ENCODE measurements around the gene OTOG.

Gene OTOG

DNA sequence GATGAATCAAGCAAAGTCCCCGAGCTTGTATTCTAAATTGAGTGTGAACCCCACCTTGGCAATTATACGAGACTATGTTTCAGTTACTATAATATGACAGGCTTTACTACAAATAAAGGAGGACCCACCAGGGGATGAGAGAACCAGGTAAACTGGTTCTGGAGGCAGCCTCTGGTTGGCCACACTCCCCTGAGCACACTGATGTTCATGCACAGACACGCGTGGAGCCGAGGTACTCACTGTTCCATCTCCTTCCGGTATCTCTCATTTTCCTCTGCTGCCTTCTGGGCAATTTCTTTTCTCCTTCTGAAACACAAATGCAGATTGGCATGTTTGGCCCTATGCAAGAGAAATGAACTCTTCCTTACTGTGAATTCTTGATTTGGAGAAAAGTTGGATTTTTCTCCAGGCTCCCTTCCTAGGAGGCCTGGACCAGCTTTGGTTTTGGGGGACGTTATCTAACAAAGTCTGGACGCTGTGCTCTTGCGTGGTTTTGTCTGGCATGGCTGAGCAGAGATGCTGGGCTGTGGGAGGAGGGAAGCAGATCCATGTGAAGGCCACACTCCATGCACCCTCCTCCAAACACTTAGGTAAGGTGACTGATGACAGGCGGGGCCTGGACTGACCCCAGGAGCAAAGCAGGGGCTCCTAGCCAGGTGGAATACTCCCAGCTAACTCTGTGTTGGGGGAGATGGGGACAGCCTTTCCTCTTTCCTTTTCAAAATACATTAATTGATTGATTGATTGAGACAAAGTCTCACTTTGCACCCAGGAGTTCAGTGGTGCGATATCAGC lies 25.8 kb upstream of the OTOG start:
- DNase-seq: no peak

DNA sequence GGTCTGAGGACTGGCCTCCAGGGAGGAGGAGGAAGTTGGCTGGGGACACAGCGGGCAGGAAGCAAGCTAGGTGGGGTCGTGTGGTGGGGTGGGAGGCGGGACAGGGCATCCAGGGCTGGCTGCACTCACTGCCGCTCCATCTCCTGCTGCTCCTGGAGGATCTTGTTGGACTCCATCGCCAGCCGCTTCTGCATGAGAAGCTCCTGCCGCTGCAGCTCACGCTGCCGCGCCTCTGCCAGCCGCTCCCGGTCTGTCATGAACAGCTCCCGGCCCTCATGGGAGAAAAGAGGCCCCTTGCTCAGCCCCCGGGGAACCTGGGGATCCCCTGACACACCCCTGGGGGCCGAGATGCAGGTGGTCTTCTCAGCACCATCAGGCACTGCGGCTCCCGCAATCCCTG lies 24.4 kb upstream of the OTOG start:
- no peak for DNase-seq

DNA sequence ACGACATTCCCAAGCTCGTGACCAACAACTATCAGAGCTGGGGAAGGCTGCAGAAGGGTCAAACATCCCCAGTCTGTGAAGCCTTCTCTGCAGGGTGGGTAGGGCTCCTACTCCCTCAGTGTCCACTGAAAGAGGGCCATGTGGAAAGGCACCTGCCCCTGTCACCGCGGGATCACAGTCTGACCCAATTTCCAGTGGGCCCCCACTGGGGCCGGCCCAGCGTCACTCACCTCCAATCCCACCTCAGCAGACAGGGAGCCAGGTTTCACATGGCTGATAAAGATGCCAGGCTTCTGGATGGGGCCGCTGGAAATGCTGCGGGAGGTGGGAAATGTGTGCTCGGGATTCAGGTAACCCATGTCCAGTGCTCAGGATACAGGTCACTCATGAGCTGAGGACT lies 22.8 kb upstream of the OTOG start:
- no peak for DNase-seq

DNA sequence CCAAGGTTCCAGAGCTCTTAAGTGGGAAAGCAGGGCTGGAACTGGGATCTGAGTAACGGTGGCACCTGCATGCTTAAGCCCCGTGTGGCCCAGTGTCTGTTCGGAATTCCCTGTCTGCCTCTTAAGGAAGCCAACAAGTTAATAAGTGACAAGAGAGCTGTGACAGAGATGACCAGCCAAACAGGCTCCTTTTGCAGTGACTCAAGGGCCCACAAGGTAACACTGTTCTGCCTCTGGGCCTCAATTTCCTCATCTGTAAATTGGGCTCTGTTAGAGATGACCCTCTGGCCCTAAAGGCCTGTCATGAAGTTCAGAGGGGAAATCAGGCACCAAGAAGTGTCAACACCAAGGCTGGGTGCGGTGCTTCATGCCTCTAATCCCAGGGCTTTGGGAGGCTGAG lies 21.5 kb upstream of the OTOG start:
- no peak for DNase-seq

DNA sequence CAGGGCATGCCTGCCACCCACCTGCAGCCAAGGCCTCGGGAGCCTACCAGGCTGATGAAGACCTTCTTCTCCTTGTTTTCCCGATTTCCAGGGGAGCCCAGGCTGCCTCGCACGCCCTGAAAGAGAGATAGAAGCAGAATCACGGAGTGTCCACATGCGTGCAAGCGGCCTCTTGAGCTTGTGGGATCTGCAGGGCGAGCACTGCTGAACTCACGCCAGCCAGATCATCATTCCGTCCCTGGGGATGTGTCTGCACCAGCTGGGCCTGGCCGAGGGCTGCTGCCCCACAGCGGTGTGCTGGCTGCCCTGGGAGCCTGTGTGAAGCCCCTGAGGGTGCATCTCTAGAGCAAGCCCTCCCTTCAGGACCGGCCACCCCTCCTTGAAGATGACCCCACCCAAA lies 20.7 kb upstream of the OTOG start:
- DNase-seq: no peak

DNA sequence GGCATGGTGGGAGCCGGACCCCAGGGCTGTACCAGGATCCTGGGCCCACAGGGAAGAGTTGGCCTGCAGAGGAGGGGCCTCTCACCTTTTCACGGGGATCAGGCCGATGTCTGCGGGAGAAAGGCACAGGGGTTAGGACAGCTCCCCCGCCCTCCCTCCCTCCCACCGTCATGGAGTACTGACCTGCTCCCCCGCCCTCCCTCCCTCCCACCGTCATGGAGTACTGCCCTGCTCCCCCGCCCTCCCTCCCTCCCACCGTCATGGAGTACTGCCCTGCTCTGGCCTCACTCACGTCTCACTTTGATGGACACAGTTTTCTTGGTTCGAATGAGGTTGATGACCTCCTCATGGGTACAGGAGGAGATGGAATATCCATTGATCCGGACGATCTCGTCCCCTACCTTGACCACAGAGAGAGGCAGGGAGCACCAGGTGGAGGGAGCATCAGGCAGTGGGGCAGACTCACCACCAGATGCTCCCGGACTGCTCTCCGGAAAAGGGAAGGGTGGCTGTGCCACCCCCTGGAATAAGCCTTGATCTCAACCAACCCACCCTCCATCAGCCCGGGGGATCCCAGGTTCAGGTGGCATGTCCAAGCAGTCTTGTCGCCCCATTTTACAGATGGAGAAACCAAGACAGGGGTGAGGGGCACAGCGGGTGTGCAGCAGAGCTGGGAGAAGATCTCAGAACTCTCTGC lies 20.0 kb upstream of the OTOG start:
- no peak for DNase-seq

DNA sequence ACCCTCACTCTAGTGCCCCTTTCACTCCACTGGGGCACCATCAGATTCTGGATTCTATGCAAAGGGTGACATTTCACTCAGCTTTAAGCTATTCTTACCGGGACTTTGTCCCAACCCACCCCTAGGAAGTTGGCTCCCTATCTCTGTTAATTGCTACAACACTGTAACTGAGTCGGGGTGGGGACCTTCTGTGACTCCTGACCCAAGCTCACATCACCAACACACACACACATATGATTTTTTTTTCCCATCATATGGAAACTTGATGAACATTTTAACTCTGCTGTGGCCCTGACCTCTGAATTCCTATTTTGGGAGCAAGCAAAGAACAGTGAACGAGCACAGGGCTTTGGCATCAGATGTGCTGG lies 19.4 kb upstream of the OTOG start:
- DNase-seq: no peak

DNA sequence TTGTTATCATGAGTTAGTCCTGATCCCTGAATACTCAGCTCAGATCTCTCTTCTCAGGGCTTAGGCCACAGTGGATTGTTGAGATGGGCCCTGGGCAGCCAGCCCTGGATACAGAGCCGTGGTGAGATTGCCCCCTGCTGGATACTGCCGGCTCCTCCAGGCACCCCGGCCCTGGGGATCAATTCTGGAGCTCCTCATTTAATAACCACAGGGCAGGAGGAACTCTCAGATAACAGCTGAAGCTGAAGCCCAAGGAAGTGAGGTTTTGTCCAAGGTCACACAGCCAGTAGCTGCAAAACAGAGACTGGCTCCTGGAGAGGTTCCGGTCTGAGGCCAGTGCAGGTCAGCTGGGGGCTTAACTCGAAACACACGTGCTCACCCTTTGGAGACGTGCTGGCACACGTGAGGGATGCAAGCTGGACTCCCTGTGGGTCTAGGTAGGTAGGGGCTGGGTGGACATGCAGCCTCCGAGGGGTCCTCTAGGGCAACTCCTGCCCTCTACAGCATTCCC lies 18.8 kb upstream of the OTOG start:
- DNase-seq: no peak

DNA sequence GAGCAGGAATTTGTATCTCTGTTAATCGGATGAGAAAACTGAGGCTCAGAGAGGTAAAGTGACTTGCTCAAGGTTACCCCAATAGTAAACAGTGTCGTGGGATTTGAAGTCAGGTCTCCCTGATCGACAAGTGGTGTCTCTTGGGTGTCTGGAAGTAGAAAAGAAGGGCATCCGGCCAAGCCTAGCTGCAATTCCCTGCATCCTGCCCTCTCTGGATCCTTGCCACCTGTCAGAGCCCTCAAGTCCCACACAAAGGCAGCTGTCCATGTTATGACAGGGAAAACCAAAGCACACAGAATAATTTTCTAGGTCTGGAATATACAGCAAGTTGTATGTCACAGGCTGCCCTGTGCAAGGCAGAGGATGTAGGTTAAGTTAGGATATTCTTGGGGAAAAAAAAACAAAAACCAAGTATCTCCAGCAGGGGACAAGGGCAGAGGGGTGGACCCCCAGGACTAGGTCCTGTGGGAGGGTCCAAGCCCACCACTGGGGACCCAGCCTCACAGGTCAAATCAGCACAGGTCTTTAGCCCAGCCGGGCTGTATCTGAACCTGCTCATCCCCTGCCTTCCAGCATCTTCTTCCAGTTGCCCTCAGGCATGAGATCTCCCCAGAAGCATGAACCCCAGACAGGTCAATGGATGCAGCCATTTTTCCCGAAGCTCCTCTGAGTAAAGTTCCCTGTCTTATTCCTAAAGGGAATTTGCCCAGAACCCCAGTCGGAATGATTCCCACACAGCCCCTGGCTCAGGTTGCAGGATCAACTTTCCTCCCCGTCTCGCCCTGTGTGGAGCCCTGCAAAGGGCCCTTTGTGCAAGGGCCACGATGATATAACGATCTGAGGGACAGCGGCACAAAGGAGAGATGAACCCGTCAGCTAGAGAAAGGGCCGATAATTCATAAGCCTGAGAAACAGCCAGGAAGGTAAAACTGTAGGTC lies 17.9 kb upstream of the OTOG start:
- peak; percentile 15 for DNase-seq

DNA sequence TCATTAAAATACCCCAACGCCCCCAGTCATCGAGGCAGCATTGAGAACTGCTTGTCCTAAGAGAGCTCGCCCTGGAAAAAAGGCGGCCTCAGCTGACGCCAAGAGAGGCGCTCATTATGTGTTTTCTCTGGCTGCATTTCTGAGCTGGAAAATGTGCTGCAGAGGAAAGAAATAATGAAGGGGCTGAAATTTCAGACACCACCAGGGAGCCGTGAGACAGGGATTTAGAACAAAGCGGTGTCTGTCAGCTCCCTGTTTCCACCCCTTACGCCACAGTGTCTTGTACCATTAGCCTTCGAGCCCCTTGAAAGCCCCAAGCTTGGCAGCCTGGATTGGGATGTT lies 17.2 kb upstream of the OTOG start:
- no peak for DNase-seq

DNA sequence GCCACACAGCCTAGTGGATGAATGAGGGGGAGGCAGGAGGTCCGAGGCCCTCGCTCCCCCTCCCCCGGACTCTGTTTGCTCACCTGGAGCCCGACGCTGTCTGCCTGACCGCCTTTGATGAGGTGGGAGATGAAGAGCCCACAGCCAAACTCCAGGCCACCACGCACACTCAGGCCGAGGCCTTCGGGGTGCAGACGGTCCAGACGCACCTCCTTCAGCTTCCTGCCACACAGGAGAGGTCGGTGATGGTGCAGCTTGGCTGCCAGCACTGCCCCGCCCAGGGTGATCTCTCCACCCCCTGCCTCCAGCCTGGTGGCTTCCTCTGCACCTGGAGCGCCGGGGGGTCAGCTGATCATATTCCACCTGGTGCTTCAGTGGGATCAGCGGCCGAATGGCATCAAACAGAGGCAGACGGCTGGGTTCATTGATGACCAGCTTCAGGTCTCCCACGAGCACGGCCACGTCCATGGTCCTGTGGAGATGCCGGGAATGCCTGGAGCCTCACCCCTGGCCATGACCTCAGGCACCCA lies 15.9 kb upstream of the OTOG start:
- DNase-seq: no peak

DNA sequence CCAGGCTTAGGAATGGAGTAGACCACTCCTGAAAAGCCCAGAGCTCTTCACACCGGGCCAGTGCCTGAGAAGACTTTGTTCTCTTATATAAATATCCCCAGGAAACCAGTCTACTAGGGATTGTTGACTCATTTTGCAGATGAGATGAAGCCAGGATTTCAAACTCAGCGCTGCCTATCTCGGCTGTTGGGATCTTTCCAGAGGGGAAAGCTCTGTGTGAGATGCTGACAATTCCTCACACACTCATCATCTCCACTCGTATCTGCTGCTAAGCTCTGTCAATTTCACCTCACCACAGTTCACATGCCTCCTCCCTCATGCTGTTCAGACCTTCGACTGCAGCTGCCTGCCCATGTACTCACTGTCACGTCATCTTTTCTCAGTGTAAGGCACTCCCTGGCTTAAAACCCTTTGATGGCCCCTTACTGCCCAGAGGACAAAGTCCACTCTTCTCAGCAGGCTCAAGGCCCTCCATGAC lies 15.4 kb upstream of the OTOG start:
- DNase-seq: no peak

DNA sequence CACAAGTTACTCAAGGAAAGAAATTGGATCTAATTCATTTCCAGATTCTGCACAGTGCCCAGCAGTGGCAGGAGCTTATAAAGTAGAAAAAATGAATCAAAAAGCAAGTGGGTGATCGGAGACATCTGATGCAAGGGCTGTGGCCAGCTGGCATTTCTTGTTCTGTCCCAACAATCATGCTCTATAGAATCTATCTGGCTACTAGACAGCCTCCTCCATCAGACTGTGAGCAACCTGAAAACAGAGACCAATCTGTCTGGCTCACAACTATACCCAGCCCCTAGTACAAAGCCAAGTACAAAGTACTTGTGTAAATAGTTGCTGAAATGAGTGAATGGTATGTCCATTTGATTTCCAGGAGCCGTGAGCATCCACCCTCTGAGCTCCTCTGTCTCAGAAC lies 14.3 kb upstream of the OTOG start:
- DNase-seq: no peak

DNA sequence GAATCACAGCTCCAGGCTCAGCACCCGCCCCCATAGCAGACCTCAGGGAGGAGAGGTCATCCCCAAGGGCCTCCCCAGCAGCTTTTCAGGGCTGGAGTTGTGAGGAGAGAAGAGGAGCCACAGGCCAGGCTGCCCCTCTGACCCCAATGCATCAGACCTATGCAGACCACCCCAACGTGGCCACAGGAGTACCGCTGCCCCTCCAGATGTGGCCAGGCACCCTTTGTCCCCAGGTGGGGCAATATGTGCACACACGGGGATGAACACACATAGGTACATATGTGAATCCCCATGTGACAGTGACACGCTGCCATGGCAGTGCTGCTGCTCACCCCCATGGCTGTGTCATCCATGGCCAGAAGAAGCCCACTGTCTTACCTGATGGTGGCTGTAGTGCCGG lies 13.7 kb upstream of the OTOG start:
- no peak for DNase-seq

DNA sequence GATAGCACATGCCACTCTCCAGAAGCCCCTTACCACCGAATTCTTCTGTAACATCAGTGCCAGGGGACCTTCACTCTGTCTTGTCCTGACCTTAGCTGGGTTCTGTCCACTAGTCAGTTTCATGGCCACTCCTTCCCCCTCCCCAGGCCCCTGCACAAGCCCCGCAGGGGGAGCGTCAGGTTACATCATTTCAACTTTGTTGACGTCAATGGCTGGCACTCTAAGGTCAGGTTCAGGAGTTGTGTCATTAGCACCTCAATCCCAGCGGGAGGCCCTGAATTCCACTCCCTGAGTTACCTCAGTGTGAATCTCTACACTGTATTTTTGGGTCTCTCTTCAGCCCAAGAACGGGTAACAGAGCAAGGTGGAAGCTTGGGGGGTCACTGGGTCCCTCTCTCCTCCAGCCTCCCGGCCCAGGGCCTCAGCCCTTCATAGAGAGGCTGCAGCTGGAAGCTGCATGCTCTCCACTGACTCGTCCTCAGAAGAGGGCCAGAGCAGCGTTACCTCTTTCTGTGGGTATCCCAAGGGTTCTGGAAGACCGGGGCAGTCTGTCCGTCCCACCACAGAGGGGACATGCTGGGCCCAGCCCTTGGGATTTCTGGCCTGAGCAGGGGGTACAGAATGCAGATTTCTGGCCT lies 13.2 kb upstream of the OTOG start:
- no peak for DNase-seq

DNA sequence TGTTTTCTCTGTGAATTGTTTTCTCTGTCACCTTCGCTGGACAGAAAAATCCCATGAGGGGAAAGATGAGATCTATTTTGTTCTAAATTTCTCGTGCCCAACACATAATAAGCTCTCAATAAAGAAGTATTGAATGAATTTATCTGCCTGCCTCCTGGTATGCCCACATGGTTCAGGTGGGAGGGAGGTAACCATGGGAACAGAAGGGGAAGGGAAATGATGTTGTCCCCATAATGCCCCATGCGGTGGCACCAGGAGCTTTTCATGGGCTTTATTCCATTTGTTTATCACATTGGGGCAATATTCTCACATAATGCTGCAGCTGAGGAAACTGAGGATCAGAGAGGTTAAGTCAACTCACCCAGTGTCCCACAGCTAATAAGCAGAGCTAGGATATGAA lies 11.6 kb upstream of the OTOG start:
- no peak for DNase-seq

DNA sequence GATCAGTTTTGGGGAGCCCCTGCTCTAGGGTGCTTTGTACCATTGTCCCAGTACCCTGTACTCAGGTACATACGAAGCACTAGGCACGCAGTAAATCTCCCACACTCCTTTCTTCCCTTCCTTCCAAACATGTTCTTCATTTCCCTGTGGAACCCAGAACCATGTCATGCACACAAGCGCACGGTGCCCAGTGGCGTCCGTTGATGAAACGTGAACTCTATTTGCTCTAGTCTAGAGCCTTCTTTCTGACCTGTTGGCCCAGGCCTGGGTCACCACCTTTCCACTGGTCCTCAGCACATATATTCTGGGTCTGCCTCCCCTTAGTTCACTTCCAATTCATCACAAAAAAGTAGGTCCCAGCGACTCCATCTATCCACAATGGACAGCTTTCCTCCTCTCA lies 9.8 kb upstream of the OTOG start:
- DNase-seq: no peak

DNA sequence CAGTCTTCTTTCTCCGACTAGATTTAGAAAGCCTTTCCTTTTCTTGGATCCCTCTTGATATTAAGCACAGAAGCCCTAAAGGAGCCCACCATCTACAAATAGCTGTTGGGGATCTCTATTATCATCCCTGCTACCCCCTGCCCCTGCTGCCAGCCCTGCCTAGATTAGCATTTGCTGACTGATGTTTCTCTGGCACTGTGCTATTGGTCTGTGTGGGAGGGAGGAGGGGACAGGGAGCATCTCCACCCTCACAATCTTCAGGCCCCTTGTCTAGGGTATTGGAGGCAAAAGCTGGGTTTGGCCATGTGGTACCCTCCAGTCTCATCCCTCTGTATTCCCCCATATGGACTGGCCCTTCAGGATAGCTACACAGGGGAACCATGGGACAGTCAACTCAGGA lies 9.0 kb upstream of the OTOG start:
- DNase-seq: no peak

DNA sequence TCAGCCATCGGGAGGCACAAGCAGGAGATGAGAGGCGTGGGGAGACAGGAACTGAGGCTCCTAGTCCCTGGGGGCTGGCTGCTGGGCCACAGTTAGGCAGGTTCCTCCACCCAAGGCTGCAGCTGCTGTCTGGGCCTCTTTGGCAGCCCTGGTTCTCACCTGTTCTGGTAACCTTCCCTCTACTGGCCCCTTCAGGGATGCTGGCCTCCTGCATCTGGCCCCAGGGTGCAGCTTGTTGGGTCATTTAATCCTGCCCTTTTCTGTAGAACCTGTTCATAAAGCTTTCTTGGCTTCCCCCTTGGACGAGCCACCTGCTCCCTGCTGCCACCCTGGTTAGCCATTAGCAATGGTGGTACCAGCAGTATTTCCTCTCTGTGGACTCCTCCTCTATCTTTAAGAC lies 8.3 kb upstream of the OTOG start:
- DNase-seq: no peak

DNA sequence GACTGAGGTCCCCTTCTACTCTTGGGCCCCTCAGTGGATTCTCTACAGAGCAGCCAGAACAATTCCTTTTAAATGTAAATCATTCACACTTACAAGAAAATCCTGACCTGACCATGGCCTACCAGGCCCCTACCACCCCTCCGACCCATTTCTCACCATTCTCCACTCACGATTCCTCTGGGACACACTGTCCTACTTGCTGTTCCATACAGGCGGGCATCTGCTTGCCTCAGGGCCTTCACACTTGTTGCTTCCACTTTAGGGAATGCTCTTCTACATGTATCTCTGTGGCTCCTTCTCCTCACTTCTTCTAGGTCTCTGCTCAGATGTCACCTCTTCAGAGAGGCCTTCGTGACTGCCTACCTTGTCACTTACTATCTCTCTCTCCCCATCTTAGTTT lies 6.3 kb upstream of the OTOG start:
- no peak for DNase-seq

DNA sequence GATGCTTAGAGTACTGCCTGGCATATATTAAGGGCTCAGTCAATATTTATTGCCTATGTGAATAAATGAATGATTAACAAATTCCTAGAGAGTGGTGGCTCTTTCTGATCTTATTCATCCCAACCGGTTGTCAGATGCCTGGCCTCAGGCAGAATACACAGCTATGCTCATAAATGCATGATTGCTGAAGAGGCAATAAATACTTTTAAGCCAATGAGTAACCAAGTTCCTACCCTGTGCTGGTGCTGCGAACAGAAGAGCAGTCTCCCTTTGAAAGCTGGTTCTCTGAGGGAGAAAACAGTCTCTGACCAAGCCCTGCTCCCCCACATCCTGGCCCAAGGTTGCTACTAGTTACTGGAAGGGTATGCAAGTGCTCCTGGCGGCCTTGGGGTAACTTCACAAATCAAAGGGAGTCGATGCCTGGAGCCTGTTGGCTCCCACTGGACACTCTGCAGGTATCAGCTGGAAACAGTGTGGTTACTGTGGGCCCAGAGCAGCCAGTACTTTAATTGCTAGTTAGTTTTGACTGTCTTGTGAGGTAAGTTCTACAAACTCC lies 5.7 kb upstream of the OTOG start:
- no peak for DNase-seq

DNA sequence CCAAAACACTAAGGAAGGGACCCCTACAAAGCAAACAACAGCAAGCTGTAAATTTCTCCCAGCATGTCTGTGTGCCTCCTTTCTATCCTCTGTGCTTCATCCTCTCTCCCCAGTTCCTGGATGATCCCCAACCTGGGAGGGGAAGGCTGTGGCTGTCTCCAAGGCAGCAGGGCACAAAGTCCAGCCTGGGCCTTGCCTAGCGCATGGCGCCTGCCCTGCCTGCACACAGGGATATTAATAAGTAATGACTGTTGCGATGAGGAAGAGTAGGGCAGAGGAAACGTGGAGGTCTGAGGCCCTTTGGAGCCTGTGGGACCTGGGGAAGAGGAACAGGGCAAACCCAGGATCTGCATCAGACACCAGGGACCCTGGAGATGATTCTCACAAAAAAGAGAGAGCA lies 4.8 kb upstream of the OTOG start:
- no peak for DNase-seq

Data from NCI-H446 treated with DMSO at 0.1 percent for 48 hours (cell line).